Sciatic nerve (tissue), 2 donors: ENCODE measurements around the gene EPHA3. TPM values are rescaled to one million over a fixed set of nuclear protein-coding genes. Genes with fewer than 3 reads are reported as not detected.

ENCODE experiments used
- ATAC-seq: fragments of 200-7000 bp; cut with Tn5 transposase; one replicate; pipeline ENCODE4 v1.9.1; 2020; ENCODE audit warnings: mild to moderate bottlenecking, moderate library complexity
- DNase-seq: peaks from one replicate; pipeline ENCODE4 v3.0.0-alpha.2; 2020; ENCODE audit warnings: low spot score
- intact Hi-C: fragments of 100-400 bp; cut with DNase I; formaldehyde crosslinking; loops from one replicate; pipeline ENCODE4 v1.14.2; 2022
- total RNA-seq: library from RNA; stranded (reverse); fragmentation: NEBNext Ultra II Directional; extraction: Animal tissue kit (Norgen Biotek cat#: 25700); gene quantifications from one replicate; pipeline ENCODE4 v1.2.1, GENCODE V29; 2021
- donor health status: DM: no; HTN: no; CAD: no.
- donor health status: DM: no; HTN: no; CAD: no.

The EPHA3 gene
- total RNA-seq, 1 donor from 2014 or later: 12.6 TPM

GRCh38 chr3:89264037-89264560, 156.7 kb downstream of the EPHA3 start:
- ATAC-seq (no peak), DNase-seq (no peak)
- intact Hi-C loops: no loop called here

- intact Hi-C loops: no loop called here
- DNase-seq (no peak), ATAC-seq (no peak)
These were observed 158.7 kb downstream of the EPHA3 start for GRCh38 chr3:89266074-89266473.

- DNase-seq: no peak
- no peak for ATAC-seq
- intact Hi-C loops: no loop called here
These were observed 160.6 kb downstream of the EPHA3 start for GRCh38 chr3:89268059-89268458.

GRCh38 chr3:89270201-89270600, 162.8 kb downstream of the EPHA3 start:
- intact Hi-C loops: no loop called here
- DNase-seq (no peak), ATAC-seq (no peak)

- DNase-seq (no peak), ATAC-seq (no peak)
- intact Hi-C loops: no loop called here
These were observed 167.6 kb downstream of the EPHA3 start for GRCh38 chr3:89275001-89275400.

- no peak for ATAC-seq
- intact Hi-C loops: no loop called here
- DNase-seq: no peak
These were observed 168.7 kb downstream of the EPHA3 start for GRCh38 chr3:89276116-89276515.

- DNase-seq (no peak), ATAC-seq (no peak)
- intact Hi-C loops: no loop called here
These were observed 171.0 kb downstream of the EPHA3 start for GRCh38 chr3:89278302-89279025.

GRCh38 chr3:89280301-89280700, 172.9 kb downstream of the EPHA3 start:
- DNase-seq (no peak), ATAC-seq (no peak)
- intact Hi-C loops: no loop called here

GRCh38 chr3:89280822-89281365, 173.5 kb downstream of the EPHA3 start:
- no peak for ATAC-seq
- intact Hi-C loops: no loop called here
- no peak for DNase-seq

- no peak for ATAC-seq
- no peak for DNase-seq
- intact Hi-C loops: no loop called here
These were observed 180.6 kb downstream of the EPHA3 start for GRCh38 chr3:89287902-89288508.

GRCh38 chr3:89289574-89290190, 182.3 kb downstream of the EPHA3 start:
- intact Hi-C loops: no loop called here
- DNase-seq (no peak), ATAC-seq (no peak)

- DNase-seq: no peak
- no peak for ATAC-seq
- intact Hi-C loops: no loop called here
These were observed 189.8 kb downstream of the EPHA3 start for GRCh38 chr3:89297199-89297598.

GRCh38 chr3:89300526-89300925, 193.1 kb downstream of the EPHA3 start:
- intact Hi-C loops: no loop called here
- DNase-seq (no peak), ATAC-seq (no peak)

- DNase-seq: no peak
- intact Hi-C loops: no loop called here
- no peak for ATAC-seq
These were observed 193.6 kb downstream of the EPHA3 start for GRCh38 chr3:89300981-89301380.

- DNase-seq (no peak), ATAC-seq (no peak)
- intact Hi-C loops: no loop called here
These were observed 196.3 kb downstream of the EPHA3 start for GRCh38 chr3:89303701-89304100.

- intact Hi-C loops: no loop called here
- ATAC-seq (no peak), DNase-seq (no peak)
These were observed 199.1 kb downstream of the EPHA3 start for GRCh38 chr3:89306540-89306939.

- intact Hi-C loops: no loop called here
- ATAC-seq: no peak
- DNase-seq: no peak
These were observed 204.2 kb downstream of the EPHA3 start for GRCh38 chr3:89311581-89311980.

GRCh38 chr3:89312141-89312540, 204.7 kb downstream of the EPHA3 start:
- DNase-seq: no peak
- intact Hi-C loops: no loop called here
- ATAC-seq: no peak

GRCh38 chr3:89314454-89315098, 207.2 kb downstream of the EPHA3 start:
- DNase-seq (no peak), ATAC-seq (no peak)
- intact Hi-C loops: no loop called here
